Measurements from ENCODE around the gene BFAR.

- TF ChIP-seq CTCF (IDR thresholded peaks at IDR 0.05; ENCODE audit: control extremely low read depth in 1 of 3, insufficient read depth in 1 of 3, low read depth in 1 of 3, low read length in 3 of 3) = no peak
- no peak for TF ChIP-seq CBX8 (IDR thresholded peaks at IDR 0.05; ENCODE audit: borderline replicate concordance, low read depth, low read length)
- no peak for TF ChIP-seq YY1 (IDR thresholded peaks at IDR 0.05; ENCODE audit: low read depth, low read length)
- TF ChIP-seq CHD2 (IDR thresholded peaks at IDR 0.05; ENCODE audit: low read length) = no peak
- no peak for TF ChIP-seq ZNF274 (IDR thresholded peaks at IDR 0.05; ENCODE audit: borderline replicate concordance, extremely low read depth, low read length)
These were observed 46.2 kb downstream of the BFAR start for GRCh38 chr16:14678748-14679497.
